CD4-positive, alpha-beta T cell treated with Interleukin-4 for 4 hours (primary cell): ENCODE measurements around the gene PDIA5.
"Not testable (repeated sequence)": the region's sequence is repeated elsewhere in the genome, so short reads cannot be mapped to it uniquely, and the experiment has no call there.

Experiments
- DNase-seq: peaks from one replicate; pipeline ENCODE4 v3.0.0-alpha.2; 2020

PDIA5 gene

GRCh38 chr3:123151853-123152420, 85.1 kb downstream of the PDIA5 start:
- not testable (repeated sequence) for DNase-seq

GRCh38 chr3:123152687-123153086, 85.9 kb downstream of the PDIA5 start:
- DNase-seq: no peak

GRCh38 chr3:123153125-123154019, 86.5 kb downstream of the PDIA5 start:
- DNase-seq: no peak

- DNase-seq: no peak
Measured at GRCh38 chr3:123154020-123154985, 87.5 kb downstream of the PDIA5 start.

- DNase-seq: no peak
Measured at GRCh38 chr3:123155471-123156011, 88.7 kb downstream of the PDIA5 start.

- no peak for DNase-seq
Measured at GRCh38 chr3:123156276-123156995, 89.6 kb downstream of the PDIA5 start.

- no peak for DNase-seq
Measured at GRCh38 chr3:123157209-123157597, 90.4 kb downstream of the PDIA5 start.

- no peak for DNase-seq
Measured at GRCh38 chr3:123157598-123158287, 90.9 kb downstream of the PDIA5 start.

- DNase-seq: no peak
Measured at GRCh38 chr3:123158330-123158729, 91.5 kb downstream of the PDIA5 start.

- no peak for DNase-seq
Measured at GRCh38 chr3:123158899-123159390, 92.1 kb downstream of the PDIA5 start.

GRCh38 chr3:123159926-123160635, 93.3 kb downstream of the PDIA5 start:
- no peak for DNase-seq

GRCh38 chr3:123161167-123161566, 94.3 kb downstream of the PDIA5 start:
- DNase-seq: no peak

- no peak for DNase-seq
Measured at GRCh38 chr3:123163141-123163540, 96.3 kb downstream of the PDIA5 start.

- DNase-seq: no peak
Measured at GRCh38 chr3:123165163-123165562, 98.3 kb downstream of the PDIA5 start.

GRCh38 chr3:123167686-123168085, 100.9 kb downstream of the PDIA5 start:
- no peak for DNase-seq

GRCh38 chr3:123168122-123168521, 101.3 kb downstream of the PDIA5 start:
- no peak for DNase-seq

GRCh38 chr3:123168605-123169004, 101.8 kb downstream of the PDIA5 start:
- DNase-seq: no peak

- DNase-seq: no peak
Measured at GRCh38 chr3:123169492-123169929, 102.7 kb downstream of the PDIA5 start.

- DNase-seq: no peak
Measured at GRCh38 chr3:123169930-123170329, 103.1 kb downstream of the PDIA5 start.

GRCh38 chr3:123180791-123181190, 114.0 kb downstream of the PDIA5 start:
- DNase-seq: no peak

GRCh38 chr3:123186695-123187094, 119.9 kb downstream of the PDIA5 start:
- DNase-seq: no peak
